Breast epithelium (tissue), 3 donors: Measurements from ENCODE around the gene TM2D3.

Experiments used
- CTCF ChIP-seq, 3 donors: fragments of 450-650 bp; IDR thresholded peaks; one replicate each; pipeline ENCODE4 v1.5.1; 2016 to 2017; ENCODE audit warnings: antibody characterized with exemption in 3 of 3, mild to moderate bottlenecking in 3 of 3, moderate library complexity in 3 of 3
- POLR2A ChIP-seq: fragments of 450-650 bp; IDR thresholded peaks from one replicate; pipeline ENCODE4 v1.6.1; 2016; ENCODE audit warnings: antibody characterized with exemption, mild to moderate bottlenecking, moderate library complexity

GRCh38 chr15:101604124-101604874 is 47.9 kb downstream of the TM2D3 start:
- TF ChIP-seq CTCF (IDR thresholded peaks at IDR 0.05) (no peak), POLR2A (no peak)
